Measurements from ENCODE around the gene SPNS2. TPM values are rescaled to one million over a fixed set of nuclear protein-coding genes. Genes with fewer than 3 reads are reported as not detected.

Gene SPNS2
- total RNA-seq, 1 donor from 2014 or later, result 0.34 TPM

DNA sequence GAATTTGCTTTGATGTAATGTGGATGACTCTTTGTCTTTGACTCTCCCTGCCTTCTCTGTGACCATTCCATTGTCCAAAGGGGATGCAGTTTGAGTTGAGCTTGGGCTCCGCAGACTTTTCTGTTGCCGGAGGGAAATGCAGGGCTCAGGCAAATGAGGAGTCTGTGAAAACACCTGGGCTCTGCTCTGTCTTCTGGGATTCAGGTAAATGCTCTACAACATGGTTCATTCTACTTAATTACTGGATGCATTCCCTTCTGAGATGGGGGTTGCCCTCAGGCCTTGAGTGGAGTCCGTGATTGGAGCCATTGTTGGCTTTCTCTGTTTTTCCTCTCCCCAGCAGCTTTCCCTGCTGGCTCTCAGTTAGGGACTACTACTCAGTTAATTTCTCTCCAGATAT lies 26.4 kb upstream of the SPNS2 start:
- TF ChIP-seq, protein P1, sequence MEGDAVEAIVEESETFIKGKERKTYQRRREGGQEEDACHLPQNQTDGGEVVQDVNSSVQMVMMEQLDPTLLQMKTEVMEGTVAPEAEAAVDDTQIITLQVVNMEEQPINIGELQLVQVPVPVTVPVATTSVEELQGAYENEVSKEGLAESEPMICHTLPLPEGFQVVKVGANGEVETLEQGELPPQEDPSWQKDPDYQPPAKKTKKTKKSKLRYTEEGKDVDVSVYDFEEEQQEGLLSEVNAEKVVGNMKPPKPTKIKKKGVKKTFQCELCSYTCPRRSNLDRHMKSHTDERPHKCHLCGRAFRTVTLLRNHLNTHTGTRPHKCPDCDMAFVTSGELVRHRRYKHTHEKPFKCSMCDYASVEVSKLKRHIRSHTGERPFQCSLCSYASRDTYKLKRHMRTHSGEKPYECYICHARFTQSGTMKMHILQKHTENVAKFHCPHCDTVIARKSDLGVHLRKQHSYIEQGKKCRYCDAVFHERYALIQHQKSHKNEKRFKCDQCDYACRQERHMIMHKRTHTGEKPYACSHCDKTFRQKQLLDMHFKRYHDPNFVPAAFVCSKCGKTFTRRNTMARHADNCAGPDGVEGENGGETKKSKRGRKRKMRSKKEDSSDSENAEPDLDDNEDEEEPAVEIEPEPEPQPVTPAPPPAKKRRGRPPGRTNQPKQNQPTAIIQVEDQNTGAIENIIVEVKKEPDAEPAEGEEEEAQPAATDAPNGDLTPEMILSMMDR (IDR thresholded peaks at IDR 0.05), result no peak
- TF ChIP-seq EZH2 (IDR thresholded peaks at IDR 0.05) (no peak), EZH2phosphoT487 (IDR thresholded peaks at IDR 0.05) (no peak)
- no peaks in the 10 kb centered on the region for H3K9me3 Mint-ChIP-seq
- no peak for DNase-seq (ENCODE audit: low spot score)
- no peak overlapping the region for H3K4me3 ChIP-seq
- H4K20me1 ChIP-seq (ENCODE audit: low read depth), result no peaks in the 10 kb centered on the region
- no peaks in the 10 kb centered on the region for H3K79me2 ChIP-seq (ENCODE audit: low read depth)
- H3K27ac ChIP-seq, result peak overlapping the region; percentile 31
- H3K36me3 Mint-ChIP-seq, result no peaks in the 10 kb centered on the region
- peaks cover 2% of the 10 kb centered on the region for H3K27me3 Mint-ChIP-seq (ENCODE audit: insufficient read depth, low read depth)
- H3K9me3 ChIP-seq (ENCODE audit: low read depth), result no peaks in the 10 kb centered on the region
- no peak overlapping the region for H3K4me3 Mint-ChIP-seq
- H3K27ac Mint-ChIP-seq, result no peak overlapping the region
- peak overlapping the region; percentile 65 for H2AFZ ChIP-seq (replicated peaks)
- no peaks in the 10 kb centered on the region for H3K36me3 ChIP-seq
- peaks cover 25% of the 10 kb centered on the region for H3K4me1 ChIP-seq
- H3K4me2 ChIP-seq, result peak overlapping the region; percentile 22
- no peaks in the 10 kb centered on the region for H3K27me3 ChIP-seq
- peaks cover 5% of the 10 kb centered on the region for H3F3A ChIP-seq (ENCODE audit: low read depth)
- no peak overlapping the region for H3K9ac ChIP-seq
- peaks cover 13% of the 10 kb centered on the region for H3K4me1 Mint-ChIP-seq

DNA sequence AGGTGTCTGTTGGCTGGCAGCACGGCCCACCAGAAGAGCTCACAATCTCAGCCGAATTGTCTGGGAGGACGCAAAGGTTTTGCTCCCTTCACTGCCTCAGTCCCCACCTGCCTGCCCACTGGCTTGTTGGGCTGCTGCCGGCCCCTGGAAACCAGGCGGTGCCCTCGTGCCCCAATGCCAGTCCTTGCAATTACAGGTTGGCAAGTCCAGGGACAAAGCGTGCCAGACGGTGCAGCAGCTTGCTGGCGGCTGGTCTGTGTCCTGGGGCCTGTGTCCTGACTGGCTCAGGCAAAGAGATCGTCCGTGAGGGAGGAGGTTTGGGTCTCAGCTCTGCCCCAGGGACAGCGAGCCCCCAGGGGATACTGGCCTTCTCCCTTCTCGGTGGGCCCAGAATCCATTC lies 24.6 kb upstream of the SPNS2 start:
- Histone ChIP-seq H3K9me3 (ENCODE audit: low read depth) (no peaks in the 10 kb centered on the region), H2AFZ (replicated peaks) (no peak overlapping the region), H3K9ac (no peak overlapping the region), H3K27me3 (no peaks in the 10 kb centered on the region), H3F3A (ENCODE audit: low read depth) (peaks cover 13% of the 10 kb centered on the region), H3K4me3 (no peak overlapping the region), H3K4me2 (no peak overlapping the region), H3K4me1 (peaks cover 25% of the 10 kb centered on the region), H3K36me3 (no peaks in the 10 kb centered on the region), H3K27ac (no peak overlapping the region), H3K79me2 (ENCODE audit: low read depth) (no peaks in the 10 kb centered on the region), H4K20me1 (ENCODE audit: low read depth) (no peaks in the 10 kb centered on the region)
- no peak for DNase-seq (ENCODE audit: low spot score)
- Mint-ChIP-seq H3K4me1 (peaks cover 16% of the 10 kb centered on the region), H3K27me3 (ENCODE audit: insufficient read depth, low read depth) (peaks cover 2% of the 10 kb centered on the region), H3K36me3 (no peaks in the 10 kb centered on the region), H3K9me3 (no peaks in the 10 kb centered on the region), H3K27ac (no peak overlapping the region), H3K4me3 (no peak overlapping the region)
- TF ChIP-seq, protein P1 (IDR thresholded peaks at IDR 0.05), result no peak
- no peak for TF ChIP-seq EZH2 (IDR thresholded peaks at IDR 0.05)
- no peak for TF ChIP-seq EZH2phosphoT487 (IDR thresholded peaks at IDR 0.05)

DNA sequence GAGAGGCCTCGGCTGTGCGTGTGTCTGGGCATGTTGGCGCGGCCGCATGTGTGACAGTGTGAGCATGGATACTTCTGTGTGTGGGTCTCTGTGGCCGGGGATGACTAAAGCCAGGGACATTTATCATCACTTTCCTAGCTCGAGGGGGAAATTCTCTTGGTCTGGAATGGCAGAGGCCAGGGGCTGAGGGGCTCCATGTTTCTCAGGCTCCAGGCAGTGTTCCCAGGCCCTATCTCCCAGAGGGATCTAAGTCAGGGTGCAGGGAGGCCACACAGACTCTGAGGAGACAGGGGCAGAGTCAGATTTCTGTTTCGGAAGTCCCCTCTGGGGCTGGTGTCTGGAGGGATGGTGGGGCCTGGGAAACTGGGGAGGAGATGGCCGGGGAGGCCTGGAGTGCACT lies 23.7 kb upstream of the SPNS2 start:
- Histone ChIP-seq H3K27me3 (no peaks in the 10 kb centered on the region), H3K9ac (no peak overlapping the region), H3K9me3 (ENCODE audit: low read depth) (no peaks in the 10 kb centered on the region), H3K27ac (no peak overlapping the region), H3K4me3 (no peak overlapping the region), H3F3A (ENCODE audit: low read depth) (peaks cover 13% of the 10 kb centered on the region), H3K4me2 (no peak overlapping the region), H3K79me2 (ENCODE audit: low read depth) (no peaks in the 10 kb centered on the region), H2AFZ (replicated peaks) (no peak overlapping the region), H4K20me1 (ENCODE audit: low read depth) (no peaks in the 10 kb centered on the region), H3K36me3 (no peaks in the 10 kb centered on the region), H3K4me1 (peaks cover 27% of the 10 kb centered on the region)
- DNase-seq (ENCODE audit: low spot score), result no peak
- Mint-ChIP-seq H3K27me3 (ENCODE audit: insufficient read depth, low read depth) (peaks cover 2% of the 10 kb centered on the region), H3K27ac (peak overlapping the region; percentile 72), H3K9me3 (no peaks in the 10 kb centered on the region), H3K36me3 (no peaks in the 10 kb centered on the region), H3K4me1 (peaks cover 21% of the 10 kb centered on the region), H3K4me3 (peak overlapping the region; percentile 36)
- no peak for TF ChIP-seq EZH2 (IDR thresholded peaks at IDR 0.05)
- TF ChIP-seq, protein P1 (IDR thresholded peaks at IDR 0.05), result no peak
- no peak for TF ChIP-seq EZH2phosphoT487 (IDR thresholded peaks at IDR 0.05)

Measured in neural progenitor cell (in vitro differentiated cells).